NB4 (cell line): Measurements from ENCODE around the gene RASGEF1B.

Experiments
- MAX ChIP-seq: IDR thresholded peaks from 2 replicates; pipeline ENCODE4 v1.6.1; 2011; ENCODE audit warnings: low read depth, low read length
- MYC ChIP-seq: IDR thresholded peaks from 2 replicates; pipeline ENCODE4 v1.6.1; 2011; ENCODE audit warnings: low read depth, low read length
- POLR2A ChIP-seq: IDR thresholded peaks from 2 replicates; pipeline ENCODE4 v1.6.1; 2011; ENCODE audit warnings: mild to moderate bottlenecking; ENCODE audit not compliant: insufficient read length; ENCODE audit errors: extremely low read depth
- TF ChIP-seq, protein P1 (sequence below): IDR thresholded peaks from one replicate; pipeline ENCODE4 v1.5.1; 2012; ENCODE audit warnings: low read depth, low read length

- TF ChIP-seq, protein P1, sequence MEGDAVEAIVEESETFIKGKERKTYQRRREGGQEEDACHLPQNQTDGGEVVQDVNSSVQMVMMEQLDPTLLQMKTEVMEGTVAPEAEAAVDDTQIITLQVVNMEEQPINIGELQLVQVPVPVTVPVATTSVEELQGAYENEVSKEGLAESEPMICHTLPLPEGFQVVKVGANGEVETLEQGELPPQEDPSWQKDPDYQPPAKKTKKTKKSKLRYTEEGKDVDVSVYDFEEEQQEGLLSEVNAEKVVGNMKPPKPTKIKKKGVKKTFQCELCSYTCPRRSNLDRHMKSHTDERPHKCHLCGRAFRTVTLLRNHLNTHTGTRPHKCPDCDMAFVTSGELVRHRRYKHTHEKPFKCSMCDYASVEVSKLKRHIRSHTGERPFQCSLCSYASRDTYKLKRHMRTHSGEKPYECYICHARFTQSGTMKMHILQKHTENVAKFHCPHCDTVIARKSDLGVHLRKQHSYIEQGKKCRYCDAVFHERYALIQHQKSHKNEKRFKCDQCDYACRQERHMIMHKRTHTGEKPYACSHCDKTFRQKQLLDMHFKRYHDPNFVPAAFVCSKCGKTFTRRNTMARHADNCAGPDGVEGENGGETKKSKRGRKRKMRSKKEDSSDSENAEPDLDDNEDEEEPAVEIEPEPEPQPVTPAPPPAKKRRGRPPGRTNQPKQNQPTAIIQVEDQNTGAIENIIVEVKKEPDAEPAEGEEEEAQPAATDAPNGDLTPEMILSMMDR = no peak
- TF ChIP-seq POLR2A (no peak), MAX (no peak), MYC (no peak)
These were observed 48.1 kb upstream of the RASGEF1B start for GRCh38 chr4:81519856-81520255.
